CD4-positive, alpha-beta T cell treated with Interleukin-15 for 4 hours (primary cell): ENCODE results near the gene ZNF33A.
"Not testable (repeated sequence)": the region's sequence is repeated elsewhere in the genome, so short reads cannot be mapped to it uniquely, and the experiment has no call there.

Source experiments
- DNase-seq: peaks from one replicate; pipeline ENCODE4 v3.0.0-alpha.2; 2020; ENCODE audit warnings: low spot score

The ZNF33A gene

GRCh38 chr10:38010119-38010903 lies at the start of gene ZNF33A:
Gene ZNF33A (plus strand): TSS chr10:38010675. CDS start chr10:38012342, 1,667 bp downstream.
- peak; percentile 91 for DNase-seq

GRCh38 chr10:37965006-37965405 lies 45.5 kb upstream of the ZNF33A start:
- DNase-seq, result no peak

GRCh38 chr10:37972396-37972795 lies 38.1 kb upstream of the ZNF33A start:
- DNase-seq, result no peak

- DNase-seq, result peak; percentile 3
Measured at GRCh38 chr10:37975401-37975991, 35.0 kb upstream of the ZNF33A start.

GRCh38 chr10:37976091-37976879 lies 34.2 kb upstream of the ZNF33A start, which contains the start of gene ZNF25:
Gene ZNF25 (minus strand): TSS chr10:37976647. CDS start chr10:37971722, 4,925 bp downstream.
- peak; percentile 99 for DNase-seq

GRCh38 chr10:37976880-37977203 lies 33.6 kb upstream of the ZNF33A start:
- DNase-seq, result no peak

GRCh38 chr10:37991655-37992054 lies 18.8 kb upstream of the ZNF33A start:
- DNase-seq, result no peak

- no peak for DNase-seq
Measured at GRCh38 chr10:37992083-37992482, 18.4 kb upstream of the ZNF33A start.

- not testable (repeated sequence) for DNase-seq
Measured at GRCh38 chr10:37998920-37999319, 11.6 kb upstream of the ZNF33A start.

GRCh38 chr10:38000474-38000873 lies 10.0 kb upstream of the ZNF33A start:
- DNase-seq, result not testable (repeated sequence)

GRCh38 chr10:38003026-38003425 lies 7.4 kb upstream of the ZNF33A start:
- no peak for DNase-seq

GRCh38 chr10:38003588-38003987 lies 6.9 kb upstream of the ZNF33A start:
- no peak for DNase-seq

- no peak for DNase-seq
Measured at GRCh38 chr10:38007551-38007950, 2.9 kb upstream of the ZNF33A start.

- no peak for DNase-seq
Measured at GRCh38 chr10:38007991-38008390, 2.5 kb upstream of the ZNF33A start.

GRCh38 chr10:38016354-38016753 lies 5.9 kb downstream of the ZNF33A start:
- DNase-seq, result no peak

GRCh38 chr10:38019124-38019523 lies 8.6 kb downstream of the ZNF33A start:
- not testable (repeated sequence) for DNase-seq

GRCh38 chr10:38025283-38025682 lies 14.8 kb downstream of the ZNF33A start:
- no peak for DNase-seq

GRCh38 chr10:38027986-38028385 lies 17.5 kb downstream of the ZNF33A start:
- peak; percentile 43 for DNase-seq

- DNase-seq, result no peak
Measured at GRCh38 chr10:38032886-38033285, 22.4 kb downstream of the ZNF33A start.

- peak; percentile 36 for DNase-seq
Measured at GRCh38 chr10:38038107-38038931, 27.8 kb downstream of the ZNF33A start.

- no peak for DNase-seq
Measured at GRCh38 chr10:38038932-38039245, 28.4 kb downstream of the ZNF33A start.

GRCh38 chr10:38043516-38043915 lies 33.0 kb downstream of the ZNF33A start:
- no peak for DNase-seq
